Ovary (tissue), 9 donors: ENCODE results near the gene TMEM33. TPM values are rescaled to one million over a fixed set of nuclear protein-coding genes. Genes with fewer than 3 reads are reported as not detected.
A peak's percentile ranks its signal among the peaks of the same experiment; 100 is the strongest.

ENCODE experiments used
- DNase-seq, 5 donors: peaks; one replicate each; pipeline ENCODE4 v3.0.0-alpha.2; 2019 to 2020
- H3K27ac ChIP-seq, 2 donors: fragments of 200-600 bp; one replicate each; pipeline versions ENCODE4 v1.5.1 to v1.8.0; 2019 to 2022
- H3K27me3 ChIP-seq: fragments of 200-600 bp; one replicate; pipeline ENCODE4 v1.8.0; 2022
- H3K36me3 ChIP-seq: fragments of 200-600 bp; sonication (generic); one replicate; pipeline ENCODE4 v1.5.1; 2019
- H3K4me1 ChIP-seq: one replicate; pipeline ENCODE4 v1.8.1; 2013; ENCODE audit warnings: mild to moderate bottlenecking, moderate library complexity; ENCODE audit not compliant: insufficient read depth
- H3K4me3 ChIP-seq: fragments of 200-600 bp; sonication (generic); one replicate; pipeline ENCODE4 v1.5.1; 2017
- H3K9me3 ChIP-seq, 2 donors: fragments of 200-600 bp in 1 of 2; sonication (generic) in 1 of 2; one replicate each; pipeline versions ENCODE4 v1.5.1 to v1.8.1; 2013 to 2019; ENCODE audit warnings: mild to moderate bottlenecking in 1 of 2, moderate library complexity in 1 of 2
- CTCF ChIP-seq, 3 donors: fragments of 450-650 bp in 2 of 3; fragments of 200-600 bp in 1 of 3; IDR thresholded peaks; one replicate each; pipeline versions ENCODE4 v1.5.1 to v1.8.0; 2016 to 2022; ENCODE audit warnings: antibody characterized with exemption in 3 of 3, mild to moderate bottlenecking in 1 of 3
- EP300 ChIP-seq: sonication (generic); formaldehyde crosslinking; IDR thresholded peaks from one replicate; pipeline ENCODE4 v1.6.1; 2017; ENCODE audit warnings: antibody characterized with exemption
- POLR2A ChIP-seq: fragments of 450-650 bp; IDR thresholded peaks from one replicate; pipeline ENCODE4 v1.6.1; 2017; ENCODE audit warnings: antibody characterized with exemption, mild to moderate bottlenecking, moderate library complexity
- WGBS, 3 donors: extraction: QIAGEN DNeasy Blood & Tissue Kit in 1 of 3; methylation state at CpG; one replicate each; pipeline versions ENCODE4 v1.1.5 to v1.1.7; 2013 to 2017; 5-methylcytosine and 5-hydroxymethylcytosine counted together
- intact Hi-C, 4 donors: fragments of 100-400 bp; cut with DNase I; formaldehyde crosslinking; loops; one replicate each; pipeline versions ENCODE4 v1.11.0 to v1.15.1; 2022 to 2023
- polyA plus RNA-seq, 2 donors: library from polyadenylated mRNA; stranded (reverse); fragments of 200-250 nt in 1 of 2; fragments of 350-450 nt in 1 of 2; fragmentation: Illumina TruSeq in 1 of 2; extraction: RNeasy Lipid Tissue Mini Kit (QIAGEN cat#74804) in 1 of 2; gene quantifications; one replicate each; pipeline ENCODE4 v1.2.3, GENCODE V29; 2013 to 2014
- total RNA-seq, 7 donors: library from RNA; depleted of rRNA in 2 of 7; stranded (reverse); fragments of >200 nt in 2 of 7; fragmentation: NEBNext Ultra II Directional in 3 of 7; extraction: Animal tissue kit (Norgen Biotek cat#: 25700) in 3 of 7; gene quantifications; one replicate each; pipeline versions ENCODE4 v1.1.0 to v1.2.4, GENCODE V29; 2016 to 2023
- donor health status: DM: no; HTN: no; CAD: no; lungs with moderate emphysema.
- donor health status: DM: no; HTN: no; CAD: no.
- donor health status: Bipolar disorder and iron deficiency.
- donor health status: DM: yes; HTN: yes; CAD: no.
- donor health status: DM: no; HTN: no; CAD: no.
- donor health status: DM: yes; HTN: yes; CAD: no.

TMEM33 gene
- total and polyA plus RNA-seq, 9 donors, result 8.8 to 50.9 (median 33.5) TPM

- H3K4me3 ChIP-seq, result no peak overlapping the region
- intact Hi-C loops, result loop anchor here in 3 of 4 donors (10.0 kb wide), 2 partner anchors 193 to 603 kb away; no protein-coding TSS in a partner anchor
- H3K36me3 ChIP-seq, result no peaks in the 10 kb centered on the region
- peak in 2 of 5 donors; percentile 33 to 36 for DNase-seq
- no peaks in the 10 kb centered on the region for H3K4me1 ChIP-seq
- 14 to 16% (median 14%) methylated on average over 3 of the region's 3 CpGs for WGBS, 3 donors
- no peaks in the 10 kb centered on the region for H3K9me3 ChIP-seq
- H3K27me3 ChIP-seq, result no peaks in the 10 kb centered on the region
- H3K27ac ChIP-seq, result no peak overlapping the region
- TF ChIP-seq EP300 (no peak), CTCF (IDR thresholded peaks at IDR 0.05) (peak in 1 of 3 donors; percentile 61), POLR2A (no peak)
These were observed 47.2 kb upstream of the TMEM33 start for GRCh38 chr4:41887821-41888686.

GRCh38 chr4:41888687-41889074 is 46.5 kb upstream of the TMEM33 start:
- intact Hi-C loops, result loop anchor here in 3 of 4 donors (10.0 kb wide), 2 partner anchors 194 to 604 kb away; no protein-coding TSS in a partner anchor
- no peak for TF ChIP-seq POLR2A
- no peak for TF ChIP-seq CTCF (IDR thresholded peaks at IDR 0.05)
- no peak for TF ChIP-seq EP300
- no peaks in the 10 kb centered on the region for H3K27me3 ChIP-seq
- no peak overlapping the region for H3K27ac ChIP-seq
- WGBS, 3 donors, result 79 to 83% (median 80%) methylated on average over 1 of the region's 1 CpG
- no peaks in the 10 kb centered on the region for H3K36me3 ChIP-seq
- H3K9me3 ChIP-seq, result no peaks in the 10 kb centered on the region
- no peaks in the 10 kb centered on the region for H3K4me1 ChIP-seq
- no peak for DNase-seq
- no peak overlapping the region for H3K4me3 ChIP-seq

DNA sequence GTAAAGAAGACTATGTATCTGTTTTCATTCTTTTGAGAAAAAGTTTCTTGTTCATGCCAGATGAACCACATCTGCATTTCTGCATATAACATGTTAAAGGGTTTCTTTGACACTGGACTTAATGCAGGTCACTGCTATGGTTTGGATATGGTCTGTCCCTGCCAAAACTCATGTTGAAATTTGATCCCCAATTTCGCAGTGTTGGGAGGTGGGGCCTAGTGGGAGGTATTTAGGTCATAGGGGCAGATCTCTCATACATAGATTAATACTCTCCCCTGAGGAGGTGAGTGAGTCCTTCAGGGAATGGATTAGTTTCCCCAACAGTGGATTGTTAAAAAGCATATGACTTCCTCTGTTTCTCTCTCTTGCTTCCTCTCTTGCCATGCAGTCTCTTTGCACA is 45.9 kb upstream of the TMEM33 start:
- no peaks in the 10 kb centered on the region for H3K9me3 ChIP-seq
- H3K4me1 ChIP-seq, result no peaks in the 10 kb centered on the region
- no peaks in the 10 kb centered on the region for H3K36me3 ChIP-seq
- H3K27me3 ChIP-seq, result no peaks in the 10 kb centered on the region
- no peak for DNase-seq
- TF ChIP-seq CTCF (IDR thresholded peaks at IDR 0.05) (no peak), POLR2A (no peak), EP300 (no peak)
- H3K4me3 ChIP-seq, result no peak overlapping the region
- intact Hi-C loops, result loop anchor here in 3 of 4 donors (10.0 kb wide), 2 partner anchors 195 to 605 kb away; no protein-coding TSS in a partner anchor
- no peak overlapping the region for H3K27ac ChIP-seq
- 31 to 53% (median 32%) methylated on average over 1 of the region's 1 CpG for WGBS, 3 donors

- 49 to 61% (median 50%) methylated on average over 2 of the region's 2 CpGs for WGBS, 3 donors
- no peak overlapping the region for H3K4me3 ChIP-seq
These were observed 45.1 kb upstream of the TMEM33 start for GRCh38 chr4:41890085-41890484.

More at GRCh38 chr4:41890085-41890484, 45.1 kb upstream of the TMEM33 start:
- no peaks in the 10 kb centered on the region for H3K4me1 ChIP-seq
- H3K36me3 ChIP-seq, result no peaks in the 10 kb centered on the region
- intact Hi-C loops, result no loop called here
- no peak for TF ChIP-seq CTCF (IDR thresholded peaks at IDR 0.05)
- TF ChIP-seq EP300, result no peak
- TF ChIP-seq POLR2A, result no peak
- H3K27ac ChIP-seq, result no peak overlapping the region
- DNase-seq, result no peak
- H3K27me3 ChIP-seq, result no peaks in the 10 kb centered on the region
- H3K9me3 ChIP-seq, result no peaks in the 10 kb centered on the region
